ENCODE data around the gene AGPS.
"Not testable (repeated sequence)": the region's sequence is repeated elsewhere in the genome, so short reads cannot be mapped to it uniquely, and the experiment has no call there.

Gene AGPS

GRCh38 chr2:177530561-177530960 is 138.0 kb downstream of the AGPS start:
- no peak for DNase-seq (ENCODE audit: low read depth)

- no peak for DNase-seq (ENCODE audit: low read depth)
These were observed 139.1 kb downstream of the AGPS start for GRCh38 chr2:177531706-177532105.

- DNase-seq (ENCODE audit: low read depth) = no peak
These were observed 140.0 kb downstream of the AGPS start for GRCh38 chr2:177532567-177532966.

GRCh38 chr2:177533253-177533652 is 140.7 kb downstream of the AGPS start:
- DNase-seq (ENCODE audit: low read depth) = no peak

- no peak for DNase-seq (ENCODE audit: low read depth)
These were observed 142.4 kb downstream of the AGPS start for GRCh38 chr2:177535000-177535399.

GRCh38 chr2:177535958-177536504 is 143.5 kb downstream of the AGPS start:
- no peak for DNase-seq (ENCODE audit: low read depth)

- no peak for DNase-seq (ENCODE audit: low read depth)
These were observed 144.6 kb downstream of the AGPS start for GRCh38 chr2:177537213-177537612.

GRCh38 chr2:177537636-177538035 is 145.1 kb downstream of the AGPS start:
- no peak for DNase-seq (ENCODE audit: low read depth)

- no peak for DNase-seq (ENCODE audit: low read depth)
These were observed 145.8 kb downstream of the AGPS start for GRCh38 chr2:177538323-177538722.

GRCh38 chr2:177540283-177540682 is 147.7 kb downstream of the AGPS start:
- DNase-seq (ENCODE audit: low read depth) = no peak

- no peak for DNase-seq (ENCODE audit: low read depth)
These were observed 148.9 kb downstream of the AGPS start for GRCh38 chr2:177541258-177541991.

GRCh38 chr2:177542396-177542795 is 149.8 kb downstream of the AGPS start:
- no peak for DNase-seq (ENCODE audit: low read depth)

GRCh38 chr2:177543007-177543760 is 150.6 kb downstream of the AGPS start:
- peak; percentile 45 for DNase-seq (ENCODE audit: low read depth)

GRCh38 chr2:177545143-177545542 is 152.6 kb downstream of the AGPS start:
- no peak for DNase-seq (ENCODE audit: low read depth)

- no peak for DNase-seq (ENCODE audit: low read depth)
These were observed 153.5 kb downstream of the AGPS start for GRCh38 chr2:177545981-177546585.

- no peak for DNase-seq (ENCODE audit: low read depth)
These were observed 154.5 kb downstream of the AGPS start for GRCh38 chr2:177547122-177547521.

GRCh38 chr2:177547772-177548171 is 155.2 kb downstream of the AGPS start:
- no peak for DNase-seq (ENCODE audit: low read depth)

GRCh38 chr2:177548636-177549035 is 156.1 kb downstream of the AGPS start:
- no peak for DNase-seq (ENCODE audit: low read depth)

GRCh38 chr2:177549171-177549570 is 156.6 kb downstream of the AGPS start:
- no peak for DNase-seq (ENCODE audit: low read depth)

GRCh38 chr2:177550264-177551200 is 158.0 kb downstream of the AGPS start:
- DNase-seq (ENCODE audit: low read depth) = no peak

GRCh38 chr2:177551360-177551759 is 158.8 kb downstream of the AGPS start:
- DNase-seq (ENCODE audit: low read depth) = not testable (repeated sequence)

- DNase-seq (ENCODE audit: low read depth) = peak; percentile 32
These were observed 159.4 kb downstream of the AGPS start for GRCh38 chr2:177551989-177552421.
